Endothelial cell (in vitro differentiated cells): ENCODE results near the gene IL17REL. TPM values are rescaled to one million over a fixed set of nuclear protein-coding genes. Genes with fewer than 3 reads are reported as not detected.

Source experiments
- DNase-seq: peaks from one replicate; pipeline ENCODE4 v3.0.0; 2021; ENCODE audit warnings: low spot score
- H3K27ac Mint-ChIP-seq: one replicate; pipeline ENCODE4 v1.8.0; 2021; ENCODE audit warnings: mixed read lengths, inconsistent platforms; ENCODE audit not compliant: unreplicated experiment
- H3K27me3 Mint-ChIP-seq: one replicate; pipeline ENCODE4 v1.8.0; 2021; ENCODE audit warnings: mild to moderate bottlenecking, moderate library complexity, mixed read lengths, inconsistent platforms; ENCODE audit not compliant: unreplicated experiment
- H3K36me3 Mint-ChIP-seq: one replicate; pipeline ENCODE4 v1.8.0; 2021; ENCODE audit warnings: mild to moderate bottlenecking, low read depth, mixed read lengths, inconsistent platforms; ENCODE audit not compliant: unreplicated experiment
- H3K4me1 Mint-ChIP-seq: one replicate; pipeline ENCODE4 v1.8.0; 2021; ENCODE audit warnings: mild to moderate bottlenecking, mixed read lengths, inconsistent platforms; ENCODE audit not compliant: unreplicated experiment
- H3K4me3 Mint-ChIP-seq: one replicate; pipeline ENCODE4 v1.8.0; 2021; ENCODE audit warnings: mild to moderate bottlenecking, mixed read lengths, inconsistent platforms; ENCODE audit not compliant: unreplicated experiment
- H3K9me3 Mint-ChIP-seq: one replicate; pipeline ENCODE4 v1.8.0; 2021; ENCODE audit warnings: mixed read lengths, inconsistent platforms; ENCODE audit not compliant: unreplicated experiment
- total RNA-seq: library from RNA; stranded (reverse); fragmentation: NEBNext Ultra II Directional; extraction: Animal tissue kit (Norgen Biotek cat#: 25700); gene quantifications from one replicate; pipeline ENCODE4 v1.2.1, GENCODE V29; 2021; ENCODE audit not compliant: unreplicated experiment
- TF ChIP-seq, protein P1 (sequence below): fragments of 200-600 bp; sonication (generic); IDR thresholded peaks from one replicate; pipeline ENCODE4 v1.5.0; 2021; ENCODE audit warnings: antibody characterized with exemption; ENCODE audit not compliant: unreplicated experiment

IL17REL gene
- total RNA-seq, 1 donor from 2014 or later = 0.15 TPM

DNA sequence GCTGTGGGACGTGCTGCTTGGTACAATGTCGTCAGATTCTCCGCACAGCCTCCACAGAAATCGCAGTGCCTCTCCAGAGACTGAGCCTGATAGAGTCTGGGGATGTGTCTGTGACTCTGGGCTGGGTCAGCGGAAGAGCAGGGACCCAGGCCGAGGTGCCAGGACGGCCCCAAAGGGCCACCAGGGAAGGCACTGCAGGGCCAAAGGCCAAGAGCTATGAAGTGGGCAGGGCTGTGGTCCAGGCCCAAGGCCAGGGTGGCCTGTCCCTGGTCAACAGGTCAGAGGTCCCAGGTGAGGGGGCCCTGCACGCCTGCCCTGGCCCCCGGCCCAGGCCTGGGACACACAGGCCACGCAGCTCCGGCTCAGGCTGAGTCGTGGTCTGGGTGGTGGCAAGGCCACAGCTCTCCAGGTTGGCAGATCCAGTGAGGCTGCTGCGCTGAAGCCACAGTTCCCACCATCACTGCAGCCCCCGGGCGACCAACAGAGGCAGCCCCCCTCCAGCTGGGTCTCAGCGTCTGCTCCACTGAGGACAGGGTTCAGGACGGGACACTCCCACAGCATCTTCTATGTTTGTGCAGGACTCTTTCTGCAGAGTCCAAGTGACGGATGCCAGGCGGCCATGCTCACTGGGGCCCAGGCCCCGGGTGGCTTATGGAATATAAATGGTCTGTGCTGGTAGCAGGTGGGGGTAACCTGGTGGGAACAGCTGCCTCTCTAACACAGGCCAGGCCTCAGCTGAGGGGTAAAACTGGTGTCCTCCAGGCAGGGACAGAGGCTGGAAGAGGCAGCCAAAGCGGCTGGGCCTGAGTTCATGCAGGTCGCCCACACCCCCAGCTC, 56.8 kb downstream of the IL17REL start:
- H3K27ac Mint-ChIP-seq = no peak overlapping the region
- DNase-seq = no peak
- H3K27me3 Mint-ChIP-seq = peaks cover 8% of the 10 kb centered on the region
- H3K9me3 Mint-ChIP-seq = no peaks in the 10 kb centered on the region
- TF ChIP-seq, protein P1, sequence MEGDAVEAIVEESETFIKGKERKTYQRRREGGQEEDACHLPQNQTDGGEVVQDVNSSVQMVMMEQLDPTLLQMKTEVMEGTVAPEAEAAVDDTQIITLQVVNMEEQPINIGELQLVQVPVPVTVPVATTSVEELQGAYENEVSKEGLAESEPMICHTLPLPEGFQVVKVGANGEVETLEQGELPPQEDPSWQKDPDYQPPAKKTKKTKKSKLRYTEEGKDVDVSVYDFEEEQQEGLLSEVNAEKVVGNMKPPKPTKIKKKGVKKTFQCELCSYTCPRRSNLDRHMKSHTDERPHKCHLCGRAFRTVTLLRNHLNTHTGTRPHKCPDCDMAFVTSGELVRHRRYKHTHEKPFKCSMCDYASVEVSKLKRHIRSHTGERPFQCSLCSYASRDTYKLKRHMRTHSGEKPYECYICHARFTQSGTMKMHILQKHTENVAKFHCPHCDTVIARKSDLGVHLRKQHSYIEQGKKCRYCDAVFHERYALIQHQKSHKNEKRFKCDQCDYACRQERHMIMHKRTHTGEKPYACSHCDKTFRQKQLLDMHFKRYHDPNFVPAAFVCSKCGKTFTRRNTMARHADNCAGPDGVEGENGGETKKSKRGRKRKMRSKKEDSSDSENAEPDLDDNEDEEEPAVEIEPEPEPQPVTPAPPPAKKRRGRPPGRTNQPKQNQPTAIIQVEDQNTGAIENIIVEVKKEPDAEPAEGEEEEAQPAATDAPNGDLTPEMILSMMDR = no peak
- H3K36me3 Mint-ChIP-seq = no peaks in the 10 kb centered on the region
- H3K4me1 Mint-ChIP-seq = peaks cover 17% of the 10 kb centered on the region
- H3K4me3 Mint-ChIP-seq = no peak overlapping the region

DNA sequence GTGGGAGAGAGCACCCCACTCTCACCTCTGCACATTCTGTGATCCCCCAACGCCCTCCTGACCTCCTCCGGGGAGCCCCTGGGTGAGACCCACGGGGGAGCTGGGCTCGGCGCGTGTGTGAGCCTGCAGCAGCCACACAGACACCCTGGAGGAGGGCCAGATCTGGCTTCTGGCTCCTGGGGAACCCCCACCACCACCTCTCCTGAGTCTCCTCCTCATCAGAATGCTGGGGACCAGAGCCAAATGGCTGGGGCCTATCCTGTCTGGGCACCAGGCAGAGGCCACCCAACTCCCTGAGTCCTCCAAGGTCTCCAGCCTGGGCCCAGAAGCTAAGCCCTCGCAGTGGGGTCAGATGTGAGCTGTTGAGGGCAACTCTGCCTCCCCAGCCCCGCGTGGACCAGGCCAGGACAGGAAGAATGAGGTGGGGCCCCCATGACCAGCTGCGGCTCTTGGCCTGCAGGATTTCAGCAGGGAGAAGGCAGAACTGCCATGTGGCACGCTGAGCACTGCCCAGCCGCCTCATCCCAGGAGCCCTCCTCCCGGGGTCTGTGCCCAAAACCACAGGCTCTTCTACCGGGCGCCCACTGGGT, 57.5 kb downstream of the IL17REL start:
- TF ChIP-seq, protein P1 = no peak
- H3K4me1 Mint-ChIP-seq = peaks cover 17% of the 10 kb centered on the region
- no peak overlapping the region for H3K27ac Mint-ChIP-seq
- no peaks in the 10 kb centered on the region for H3K36me3 Mint-ChIP-seq
- no peak overlapping the region for H3K4me3 Mint-ChIP-seq
- no peak for DNase-seq
- no peaks in the 10 kb centered on the region for H3K9me3 Mint-ChIP-seq
- H3K27me3 Mint-ChIP-seq = peaks cover 8% of the 10 kb centered on the region

DNA sequence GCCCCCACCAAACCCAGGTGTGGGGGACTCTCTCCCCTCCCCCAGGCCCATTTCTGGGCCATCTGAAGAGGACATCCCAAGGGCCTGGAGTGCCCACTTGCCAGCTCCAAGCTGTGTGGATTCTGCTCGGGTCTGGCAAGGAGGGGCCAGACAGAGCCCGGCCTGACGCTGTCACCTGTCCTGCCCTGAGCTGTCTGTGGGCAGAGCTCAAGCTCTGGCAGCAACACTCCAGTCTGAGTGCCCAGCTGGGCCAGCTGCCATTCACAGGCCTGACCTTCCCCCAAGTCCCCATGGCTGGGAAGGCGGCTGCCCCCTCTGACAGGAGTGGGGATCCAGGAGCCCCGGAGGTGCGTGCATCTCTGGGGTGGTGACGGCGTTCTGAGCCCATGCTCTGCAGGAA, 58.2 kb downstream of the IL17REL start:
- Mint-ChIP-seq H3K4me3 (no peak overlapping the region), H3K27ac (no peak overlapping the region), H3K36me3 (no peaks in the 10 kb centered on the region), H3K27me3 (peaks cover 8% of the 10 kb centered on the region), H3K4me1 (peaks cover 14% of the 10 kb centered on the region), H3K9me3 (no peaks in the 10 kb centered on the region)
- TF ChIP-seq, protein P1 = no peak
- no peak for DNase-seq

DNA sequence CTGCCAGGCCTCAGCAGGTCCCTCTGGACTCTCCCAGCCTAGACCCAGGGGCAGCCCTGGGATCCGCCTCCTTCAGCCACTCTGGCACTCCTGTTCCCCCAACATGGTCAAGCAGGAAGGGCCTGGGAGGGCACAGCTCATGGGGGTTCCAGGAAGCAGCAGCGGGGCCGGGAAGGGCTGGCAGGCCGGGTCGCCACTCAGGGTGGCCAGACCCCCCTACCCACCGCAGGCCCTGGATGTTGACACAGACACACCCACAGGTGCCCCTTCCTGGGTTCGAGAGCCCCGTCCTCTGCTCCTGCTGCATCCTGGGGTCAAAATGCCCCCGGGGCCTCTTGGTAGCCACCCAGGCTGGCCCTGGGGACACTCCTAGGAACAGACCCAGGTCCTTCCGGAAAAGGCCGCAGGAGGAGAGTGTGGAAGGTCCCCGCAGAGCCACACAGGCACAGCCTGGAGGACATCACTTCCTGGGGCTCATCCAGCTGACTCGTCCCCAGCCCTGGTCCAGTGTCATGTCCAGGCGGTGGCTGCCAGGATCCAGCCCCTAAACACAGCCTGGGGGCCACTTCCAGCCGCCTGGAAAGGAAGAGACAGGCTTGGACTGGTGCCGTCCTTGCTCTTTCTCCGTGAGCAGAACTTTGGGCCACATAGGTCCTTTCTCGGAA, 58.8 kb downstream of the IL17REL start:
- peaks cover 9% of the 10 kb centered on the region for H3K4me1 Mint-ChIP-seq
- H3K27me3 Mint-ChIP-seq = peaks cover 6% of the 10 kb centered on the region
- DNase-seq = no peak
- H3K4me3 Mint-ChIP-seq = no peak overlapping the region
- H3K27ac Mint-ChIP-seq = no peak overlapping the region
- no peaks in the 10 kb centered on the region for H3K9me3 Mint-ChIP-seq
- H3K36me3 Mint-ChIP-seq = no peaks in the 10 kb centered on the region
- TF ChIP-seq, protein P1 = no peak
